ENCODE measurements around the gene AMOTL2.

Gene AMOTL2

GRCh38 chr3:134330883-134331810 lies 43.1 kb downstream of the AMOTL2 start:
- DNase-seq: no peak

GRCh38 chr3:134328846-134329245 lies 45.4 kb downstream of the AMOTL2 start:
- DNase-seq: no peak

DNA sequence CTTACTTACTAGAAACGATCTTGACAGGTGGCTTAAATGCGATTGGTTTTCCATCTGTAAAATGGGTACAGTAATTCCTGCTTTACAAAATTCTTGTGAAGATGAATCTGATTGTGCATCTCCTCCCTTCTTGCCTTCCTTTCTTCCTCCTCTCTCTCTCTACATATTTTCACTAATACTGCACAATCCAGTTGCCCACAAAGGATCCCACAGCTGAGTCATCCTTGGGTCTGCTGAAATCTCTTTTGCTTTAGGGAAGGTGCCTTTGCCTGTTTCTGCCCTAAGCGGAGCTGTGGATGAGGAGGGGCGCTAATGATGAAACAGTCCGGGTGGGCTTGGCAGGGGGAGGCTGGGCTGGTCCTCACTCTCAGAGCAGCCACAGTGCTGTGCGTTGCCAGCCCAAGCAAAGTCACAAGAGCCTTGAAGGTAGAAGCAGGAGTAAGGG lies 46.1 kb downstream of the AMOTL2 start:
- no peak for DNase-seq

DNA sequence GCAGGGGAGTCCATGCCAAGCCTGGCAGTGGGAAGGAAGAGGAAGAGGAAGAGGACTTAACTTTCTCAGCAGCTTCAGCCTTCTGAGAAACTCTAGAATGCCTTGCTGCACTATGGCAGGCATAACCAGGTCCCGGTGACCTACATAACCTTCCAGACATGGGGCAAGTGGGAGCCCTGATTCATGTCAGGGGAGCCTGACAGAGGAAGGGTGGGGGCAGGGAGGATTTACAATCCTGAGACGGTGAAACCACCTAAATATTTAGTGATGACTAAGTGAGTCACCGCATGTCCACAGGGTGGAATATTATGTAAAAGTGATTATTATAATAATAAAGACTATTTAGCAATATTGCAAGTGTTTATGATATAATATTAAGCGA lies 46.7 kb downstream of the AMOTL2 start:
- DNase-seq: no peak

DNA sequence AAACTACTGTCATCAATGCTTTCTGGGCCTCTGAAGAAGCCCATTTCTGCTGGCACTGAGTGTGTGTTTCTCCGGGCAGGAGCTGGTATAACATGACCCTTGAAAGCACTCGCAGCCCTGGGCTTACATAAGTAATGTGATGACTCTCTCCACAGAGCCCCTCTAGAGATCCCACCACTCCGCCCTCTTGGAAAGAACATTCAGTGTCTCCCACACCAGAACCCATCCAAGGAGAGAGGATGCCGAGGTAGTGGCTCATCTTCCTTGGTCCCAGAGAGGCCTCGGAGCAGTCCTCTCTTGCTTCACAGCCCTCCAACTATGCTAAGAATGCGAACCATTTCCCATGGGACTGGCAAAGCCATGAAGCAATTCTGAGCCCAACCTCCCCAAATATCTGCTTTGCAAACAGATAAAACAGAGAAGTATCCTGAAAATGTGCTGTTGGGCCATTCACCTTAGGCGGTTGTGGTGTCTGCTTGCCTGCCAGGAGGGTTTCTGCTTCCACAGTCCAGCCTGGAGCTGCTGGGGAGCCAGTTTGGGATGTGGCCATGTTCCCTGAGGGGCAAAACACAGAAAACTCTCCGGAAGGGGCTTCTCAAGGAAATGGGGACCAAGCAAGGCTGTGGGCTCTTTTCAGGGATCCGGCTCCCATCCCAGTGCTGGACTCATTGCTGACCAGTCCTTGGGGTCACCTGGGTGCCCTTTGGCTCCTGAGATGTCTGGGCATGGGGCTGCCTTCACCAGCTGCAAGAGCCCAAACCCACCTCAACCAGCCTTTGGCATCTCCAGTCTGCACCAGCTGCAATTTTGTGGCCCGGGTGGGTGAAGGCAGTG lies 47.3 kb downstream of the AMOTL2 start:
- DNase-seq: no peak

DNA sequence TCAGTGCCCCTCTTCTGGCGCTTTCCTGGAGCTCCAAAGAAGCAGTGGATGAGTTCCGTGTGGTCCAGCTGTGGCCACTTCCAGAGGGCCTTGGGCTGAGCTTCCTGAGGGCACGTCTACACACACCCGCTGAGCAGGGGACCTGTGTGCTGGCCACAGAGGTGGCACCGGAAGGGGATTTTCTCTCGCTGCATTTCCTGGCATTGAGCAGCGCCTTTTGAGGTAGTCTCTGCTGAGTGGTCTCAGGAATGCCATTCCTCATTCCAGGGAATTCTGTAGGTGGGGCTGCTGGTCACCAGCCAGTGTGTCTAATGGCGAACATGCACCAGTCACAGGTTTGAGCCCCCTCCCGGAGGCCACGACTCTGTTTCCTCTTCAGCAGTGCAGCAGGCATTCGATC lies 48.1 kb downstream of the AMOTL2 start:
- no peak for DNase-seq

DNA sequence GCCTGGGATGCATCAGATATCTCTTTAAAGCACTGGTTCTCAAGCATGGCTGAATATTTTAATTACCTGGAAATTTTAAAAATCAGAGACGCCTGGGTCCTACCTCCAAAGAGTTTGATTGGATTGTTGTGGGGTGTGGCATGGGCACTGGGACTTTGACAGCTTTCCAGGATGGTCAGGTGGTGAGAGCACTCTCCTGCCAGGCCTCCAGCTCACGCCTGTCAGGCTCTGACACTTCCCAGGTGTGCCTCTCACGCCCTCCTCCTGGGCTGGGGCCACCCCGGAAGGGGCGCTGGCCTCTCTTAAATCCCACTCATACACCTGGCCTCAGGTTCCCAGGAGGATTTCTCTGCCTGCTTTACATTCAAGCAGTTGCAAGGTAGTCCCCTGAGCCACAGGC lies 48.5 kb downstream of the AMOTL2 start:
- DNase-seq: no peak

DNA sequence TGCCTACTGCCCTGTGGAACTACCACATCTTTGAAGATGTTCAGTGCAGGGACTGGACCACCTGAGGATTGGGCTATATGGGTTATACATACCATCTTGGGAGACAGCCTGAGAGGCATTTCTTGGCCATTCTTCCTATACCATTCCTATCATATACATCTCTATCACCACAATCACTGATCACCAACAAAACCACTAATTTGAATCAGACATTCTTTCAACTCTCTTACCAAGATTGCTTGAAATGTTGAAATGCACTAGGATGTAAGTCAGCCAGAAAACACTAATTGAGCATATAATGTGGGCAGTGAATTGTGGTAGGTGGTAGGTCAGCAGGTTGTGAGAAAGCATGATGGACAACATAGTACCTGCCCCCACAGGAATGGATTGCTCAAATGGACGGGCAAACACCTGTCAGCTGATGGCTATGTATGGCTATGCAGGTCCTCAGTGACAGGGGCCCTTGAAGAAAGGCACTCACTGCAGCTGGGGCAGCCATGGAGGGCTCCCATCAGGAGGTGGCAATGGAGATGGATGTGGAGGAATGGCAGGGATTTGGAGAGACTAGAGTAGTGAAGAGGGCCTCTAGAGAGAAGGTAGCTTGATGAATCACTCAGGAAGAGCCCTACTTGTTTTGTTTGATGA lies 49.1 kb downstream of the AMOTL2 start:
- no peak for DNase-seq

GRCh38 chr3:134323966-134324962 lies 50.0 kb downstream of the AMOTL2 start:
- DNase-seq: no peak

GRCh38 chr3:134322286-134322685 lies 52.0 kb downstream of the AMOTL2 start:
- DNase-seq: no peak

- DNase-seq: no peak
These were observed 53.5 kb downstream of the AMOTL2 start for GRCh38 chr3:134320749-134321148.

GRCh38 chr3:134319931-134320330 lies 54.3 kb downstream of the AMOTL2 start:
- DNase-seq: no peak

DNA sequence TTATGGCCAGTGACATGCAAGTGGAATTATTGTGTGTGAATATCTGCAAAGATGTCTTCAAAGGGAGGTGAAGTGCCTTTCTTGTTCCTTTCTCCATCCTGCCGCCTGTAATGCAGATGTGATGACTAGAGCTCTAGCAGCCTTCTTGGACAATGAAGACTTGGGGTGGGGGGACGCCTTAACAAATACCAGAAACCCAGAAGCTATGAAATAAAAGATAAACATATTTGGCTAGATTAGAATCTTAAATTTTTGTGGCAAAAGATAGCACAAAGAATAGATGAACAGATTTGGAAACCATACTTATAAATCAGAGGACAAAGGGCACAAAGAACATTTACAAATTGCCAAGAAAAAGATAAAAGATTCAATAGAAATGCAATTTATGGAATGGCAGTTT lies 56.1 kb downstream of the AMOTL2 start:
- no peak for DNase-seq

DNA sequence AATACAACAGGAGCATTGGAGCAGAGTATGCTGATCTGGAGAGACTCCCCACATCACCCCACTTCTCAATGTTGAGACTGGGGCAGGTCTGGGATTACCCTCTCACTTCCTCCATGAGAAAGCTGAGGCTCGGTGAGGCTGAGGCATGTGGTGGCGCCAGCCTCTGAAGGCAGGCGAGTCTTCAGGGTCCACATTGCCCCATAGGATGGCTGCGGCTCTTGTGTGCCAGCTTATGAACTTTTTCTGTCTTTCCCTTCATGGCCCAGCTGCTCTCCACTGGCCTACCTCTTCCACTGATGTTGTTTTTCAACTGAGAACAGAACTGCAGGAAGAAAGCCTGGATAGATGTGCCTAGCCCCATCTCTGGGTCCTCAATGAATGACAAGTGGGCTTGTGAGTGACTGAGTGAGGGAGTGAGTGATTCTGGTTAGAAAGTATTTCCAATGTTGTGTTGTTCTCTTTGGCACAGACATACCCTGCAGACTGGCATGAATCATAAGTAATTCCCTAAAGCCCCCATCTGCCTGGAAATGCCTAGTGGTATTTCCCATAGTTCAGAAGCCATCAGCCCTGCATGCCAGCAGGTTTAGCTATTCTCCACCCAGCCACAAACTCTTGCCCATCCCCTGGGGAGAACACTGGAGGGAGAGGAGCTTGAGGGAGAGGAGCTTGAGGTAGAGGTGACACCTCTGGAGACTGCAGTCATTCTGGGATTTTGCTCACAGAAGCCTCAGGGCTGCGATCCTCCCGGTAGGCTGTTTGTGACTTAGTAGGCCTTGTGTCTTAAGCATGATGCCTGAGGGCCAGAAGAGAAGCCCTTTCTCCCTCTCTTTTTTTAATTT lies 56.9 kb downstream of the AMOTL2 start:
- no peak for DNase-seq

DNA sequence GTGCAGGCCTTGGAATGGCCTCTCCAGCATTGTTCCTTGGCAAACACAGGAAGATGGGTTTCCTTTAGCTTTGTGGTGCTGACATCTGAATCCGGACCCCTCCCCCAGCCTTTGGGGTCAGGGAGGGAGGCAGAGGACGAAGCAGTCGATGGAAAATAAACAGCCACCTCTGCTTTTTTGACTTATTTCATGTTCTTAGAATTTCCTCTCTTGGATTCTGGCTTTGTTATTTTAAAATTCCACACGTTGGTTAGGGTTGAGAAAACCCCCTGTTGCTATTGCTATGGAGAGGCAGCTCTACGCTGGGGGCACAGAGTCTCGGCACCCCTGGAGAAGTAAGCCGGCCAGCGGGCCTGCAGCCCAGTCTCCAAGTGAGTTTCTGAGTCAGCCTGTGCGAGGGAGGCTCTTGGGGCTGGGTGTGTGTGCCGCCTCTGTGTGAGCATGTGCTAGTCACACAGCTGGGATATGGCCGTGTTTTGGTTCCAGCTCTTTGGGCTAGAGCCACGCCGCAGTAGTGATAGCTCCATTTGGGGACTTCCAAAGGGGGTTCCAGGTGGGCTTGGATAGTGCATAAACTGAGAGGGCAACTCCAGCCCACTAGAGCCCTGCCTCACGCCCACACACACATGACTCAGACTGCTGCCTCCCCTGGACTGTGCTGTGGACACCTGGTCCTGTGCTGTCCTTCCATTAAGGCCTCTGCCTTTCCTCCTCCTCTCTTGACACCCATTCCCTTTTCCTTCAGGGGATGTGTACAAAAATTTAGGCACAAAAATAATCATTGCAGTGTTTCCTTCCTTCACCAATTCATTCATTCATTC lies 58.8 kb downstream of the AMOTL2 start:
- DNase-seq: no peak

DNA sequence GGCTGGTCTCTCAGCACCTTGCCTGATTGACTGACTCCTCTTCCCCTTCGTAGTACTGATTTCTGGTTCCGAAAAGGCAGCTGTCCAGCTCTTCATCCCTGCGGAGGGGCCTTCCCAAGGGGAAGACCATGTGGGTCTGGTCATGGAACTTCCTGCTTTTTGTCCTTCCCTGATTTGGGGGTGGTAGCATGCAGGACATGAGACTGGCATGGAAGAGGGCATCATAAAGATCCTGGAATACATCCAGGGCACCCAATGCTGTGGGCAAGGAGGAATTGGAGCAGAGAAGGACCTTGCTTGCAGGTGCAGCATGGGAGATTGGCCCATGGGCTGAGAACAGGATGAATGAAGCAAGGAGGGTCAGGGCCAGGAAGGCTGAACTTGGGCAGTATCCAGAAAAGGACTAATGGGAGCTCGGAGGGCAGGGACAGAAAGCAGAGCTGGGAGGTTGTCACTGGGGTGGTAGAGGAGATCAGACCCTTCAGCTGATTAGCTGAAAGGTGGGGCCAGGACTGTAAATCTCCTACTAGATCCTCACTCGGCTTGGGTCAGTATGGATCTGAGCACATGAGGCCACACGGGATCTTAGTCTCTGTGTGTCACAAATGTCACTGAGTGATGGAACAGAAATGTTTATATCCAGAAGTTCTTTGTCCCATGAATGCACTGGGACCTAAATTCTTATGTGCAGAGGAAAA lies 59.5 kb downstream of the AMOTL2 start:
- DNase-seq: no peak

- DNase-seq: no peak
These were observed 60.2 kb downstream of the AMOTL2 start for GRCh38 chr3:134313847-134314587.

Data from NCI-H2081 (cell line).